Activated T-cell treated with anti-CD3 and anti-CD28 coated beads, Interleukin-2, amount 50 U/mL, for 24 hours (primary cell): ENCODE measurements around the gene FBXL20.

Experiments
- DNase-seq: peaks from one replicate; pipeline ENCODE4 v3.0.0-alpha.2; 2020
- H3K27ac Mint-ChIP-seq: 2 replicates; pipeline ENCODE4 v1.8.0; 2020; ENCODE audit warnings: mild to moderate bottlenecking, mixed read lengths
- H3K27me3 Mint-ChIP-seq: 2 replicates; pipeline ENCODE4 v1.8.0; 2020; ENCODE audit warnings: mixed read lengths
- H3K36me3 Mint-ChIP-seq: 2 replicates; pipeline ENCODE4 v1.8.0; 2020; ENCODE audit warnings: low read depth, mixed read lengths
- H3K4me1 Mint-ChIP-seq: 2 replicates; pipeline ENCODE4 v1.8.0; 2020; ENCODE audit warnings: low read depth, mixed read lengths
- H3K4me3 Mint-ChIP-seq: 2 replicates; pipeline ENCODE4 v1.8.0; 2020; ENCODE audit warnings: mild to moderate bottlenecking, moderate library complexity, mixed read lengths
- H3K9me3 Mint-ChIP-seq: 2 replicates; pipeline ENCODE4 v1.8.0; 2020; ENCODE audit warnings: mixed read lengths

The FBXL20 gene

GRCh38 chr17:39239640-39240314 is 161.6 kb downstream of the FBXL20 start:
- Mint-ChIP-seq H3K9me3 (no peaks in the 10 kb centered on the region), H3K27ac (peak overlapping the region; percentile 15), H3K4me1 (peaks cover 36% of the 10 kb centered on the region), H3K36me3 (no peaks in the 10 kb centered on the region), H3K27me3 (peaks cover 4% of the 10 kb centered on the region), H3K4me3 (no peak overlapping the region)
- DNase-seq: peak; percentile 78

GRCh38 chr17:39238311-39238972 is 163.0 kb downstream of the FBXL20 start:
- H3K4me1 Mint-ChIP-seq: peaks cover 28% of the 10 kb centered on the region
- H3K4me3 Mint-ChIP-seq: peak overlapping the region; percentile 15
- H3K36me3 Mint-ChIP-seq: no peaks in the 10 kb centered on the region
- peak overlapping the region; percentile 63 for H3K27ac Mint-ChIP-seq
- no peaks in the 10 kb centered on the region for H3K9me3 Mint-ChIP-seq
- H3K27me3 Mint-ChIP-seq: peaks cover 4% of the 10 kb centered on the region
- peak; percentile 71 for DNase-seq

GRCh38 chr17:39237586-39237985 is 163.8 kb downstream of the FBXL20 start:
- Mint-ChIP-seq H3K27ac (peak overlapping the region; percentile 63), H3K36me3 (no peaks in the 10 kb centered on the region), H3K9me3 (no peaks in the 10 kb centered on the region), H3K4me1 (peaks cover 28% of the 10 kb centered on the region), H3K27me3 (peaks cover 4% of the 10 kb centered on the region), H3K4me3 (no peak overlapping the region)
- DNase-seq: no peak

DNA sequence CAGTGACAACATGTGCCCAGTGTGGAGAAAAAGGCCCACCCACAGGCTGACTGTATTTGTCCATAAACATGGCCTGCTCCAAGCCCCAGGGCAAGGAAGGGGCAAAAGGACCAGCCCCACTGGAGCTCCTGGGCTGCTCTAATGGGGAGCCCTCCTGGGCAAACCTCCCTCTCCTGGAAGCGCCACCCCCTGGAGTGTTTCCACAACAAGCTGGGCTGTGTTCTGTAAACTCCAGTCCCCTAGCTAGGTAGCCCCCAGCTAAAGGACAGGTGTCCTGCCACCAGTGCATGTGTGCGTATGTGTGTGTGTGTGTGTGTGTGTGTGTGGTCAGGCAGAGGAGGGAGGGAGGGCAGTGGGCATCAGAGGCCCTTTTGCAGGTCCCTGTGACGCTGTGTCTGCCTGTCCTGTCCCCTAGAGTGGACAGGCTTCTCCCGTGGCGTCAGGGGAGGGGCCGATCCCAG is 164.4 kb downstream of the FBXL20 start:
- H3K36me3 Mint-ChIP-seq: no peaks in the 10 kb centered on the region
- no peak for DNase-seq
- no peak overlapping the region for H3K27ac Mint-ChIP-seq
- no peaks in the 10 kb centered on the region for H3K9me3 Mint-ChIP-seq
- no peak overlapping the region for H3K4me3 Mint-ChIP-seq
- peaks cover 32% of the 10 kb centered on the region for H3K4me1 Mint-ChIP-seq
- H3K27me3 Mint-ChIP-seq: peaks cover 4% of the 10 kb centered on the region

GRCh38 chr17:39236450-39236927 is 164.9 kb downstream of the FBXL20 start:
- Mint-ChIP-seq H3K4me1 (peaks cover 37% of the 10 kb centered on the region), H3K36me3 (no peaks in the 10 kb centered on the region), H3K27me3 (peaks cover 9% of the 10 kb centered on the region), H3K9me3 (no peaks in the 10 kb centered on the region), H3K4me3 (no peak overlapping the region), H3K27ac (no peak overlapping the region)
- DNase-seq: no peak

GRCh38 chr17:39235555-39236449 is 165.6 kb downstream of the FBXL20 start:
- H3K9me3 Mint-ChIP-seq: no peaks in the 10 kb centered on the region
- no peak overlapping the region for H3K27ac Mint-ChIP-seq
- H3K27me3 Mint-ChIP-seq: peaks cover 13% of the 10 kb centered on the region
- DNase-seq: no peak
- H3K4me1 Mint-ChIP-seq: peaks cover 40% of the 10 kb centered on the region
- H3K36me3 Mint-ChIP-seq: no peaks in the 10 kb centered on the region
- no peak overlapping the region for H3K4me3 Mint-ChIP-seq

- DNase-seq: peak; percentile 72
- H3K9me3 Mint-ChIP-seq: no peaks in the 10 kb centered on the region
- H3K4me3 Mint-ChIP-seq: no peak overlapping the region
- peaks cover 34% of the 10 kb centered on the region for H3K27me3 Mint-ChIP-seq
- H3K4me1 Mint-ChIP-seq: peaks cover 17% of the 10 kb centered on the region
- no peak overlapping the region for H3K27ac Mint-ChIP-seq
- H3K36me3 Mint-ChIP-seq: no peaks in the 10 kb centered on the region
Measured at GRCh38 chr17:39231591-39232551, 169.6 kb downstream of the FBXL20 start.

GRCh38 chr17:39231091-39231561 is 170.3 kb downstream of the FBXL20 start:
- H3K27me3 Mint-ChIP-seq: peaks cover 40% of the 10 kb centered on the region
- H3K4me3 Mint-ChIP-seq: no peak overlapping the region
- H3K27ac Mint-ChIP-seq: no peak overlapping the region

GRCh38 chr17:39230361-39230760 is 171.1 kb downstream of the FBXL20 start:
- Mint-ChIP-seq H3K9me3 (no peaks in the 10 kb centered on the region), H3K27me3 (peaks cover 43% of the 10 kb centered on the region), H3K36me3 (no peaks in the 10 kb centered on the region), H3K4me1 (peaks cover 18% of the 10 kb centered on the region), H3K27ac (no peak overlapping the region), H3K4me3 (no peak overlapping the region)
- no peak for DNase-seq

More at GRCh38 chr17:39231091-39231561, 170.3 kb downstream of the FBXL20 start:
- Mint-ChIP-seq H3K36me3 (no peaks in the 10 kb centered on the region), H3K4me1 (peaks cover 18% of the 10 kb centered on the region), H3K9me3 (no peaks in the 10 kb centered on the region)
- DNase-seq: no peak

DNA sequence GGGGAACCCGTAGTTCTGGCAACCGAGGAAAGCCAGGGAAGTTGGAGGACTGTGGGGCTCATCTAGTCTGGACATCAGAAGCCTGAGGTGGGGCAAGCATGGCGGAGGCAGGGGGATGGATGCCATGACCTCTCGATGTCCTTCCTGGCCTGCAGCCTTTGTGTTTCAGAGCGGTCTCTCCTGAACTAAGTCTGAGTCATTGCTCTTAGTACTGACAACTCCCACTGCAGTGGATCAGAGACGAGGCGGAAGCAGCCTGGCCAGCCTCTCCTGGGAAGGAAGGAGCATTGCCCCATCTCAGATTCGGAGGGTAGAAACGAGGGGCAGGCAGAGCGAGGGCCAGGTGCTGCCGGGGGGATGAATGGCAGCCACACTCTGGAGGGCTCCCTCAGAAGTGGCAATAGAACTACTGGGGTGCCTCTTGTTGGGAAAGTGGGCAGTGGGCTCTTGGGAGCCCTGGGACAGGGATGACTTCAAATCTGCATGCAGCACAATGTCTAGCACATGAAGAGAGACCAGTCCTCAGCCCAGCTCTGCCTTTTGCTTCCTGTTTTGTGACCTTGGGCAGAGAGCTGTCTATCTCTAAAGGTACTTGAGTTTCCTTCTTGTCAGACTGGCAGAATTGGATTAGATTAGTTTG is 172.0 kb downstream of the FBXL20 start:
- Mint-ChIP-seq H3K27ac (no peak overlapping the region), H3K4me1 (peaks cover 20% of the 10 kb centered on the region), H3K4me3 (no peak overlapping the region), H3K27me3 (peaks cover 48% of the 10 kb centered on the region), H3K36me3 (no peaks in the 10 kb centered on the region), H3K9me3 (no peaks in the 10 kb centered on the region)
- DNase-seq: no peak

- H3K9me3 Mint-ChIP-seq: no peaks in the 10 kb centered on the region
- peaks cover 20% of the 10 kb centered on the region for H3K4me1 Mint-ChIP-seq
- no peaks in the 10 kb centered on the region for H3K36me3 Mint-ChIP-seq
- H3K27me3 Mint-ChIP-seq: peaks cover 64% of the 10 kb centered on the region
- no peak for DNase-seq
- no peak overlapping the region for H3K27ac Mint-ChIP-seq
- no peak overlapping the region for H3K4me3 Mint-ChIP-seq
Measured at GRCh38 chr17:39227364-39227919, 174.0 kb downstream of the FBXL20 start.

GRCh38 chr17:39225959-39226683 is 175.3 kb downstream of the FBXL20 start:
- H3K27me3 Mint-ChIP-seq: peaks cover 56% of the 10 kb centered on the region
- H3K27ac Mint-ChIP-seq: no peak overlapping the region
- no peaks in the 10 kb centered on the region for H3K9me3 Mint-ChIP-seq
- H3K36me3 Mint-ChIP-seq: no peaks in the 10 kb centered on the region
- peak overlapping the region; percentile 72 for H3K4me3 Mint-ChIP-seq
- DNase-seq: peak; percentile 71
- H3K4me1 Mint-ChIP-seq: peaks cover 8% of the 10 kb centered on the region
